ENCODE data around the gene GDAP1L1.

Gene GDAP1L1

GRCh38 chr20:44254073-44254472 is 7.0 kb downstream of the GDAP1L1 start:
- Histone ChIP-seq H3K9ac (ENCODE audit: low read length) (no peak overlapping the region), H4K8ac (ENCODE audit: low read depth, low read length) (no peak overlapping the region), H2BK12ac (ENCODE audit: low read length) (no peak overlapping the region), H4K91ac (ENCODE audit: low read depth, low read length) (no peak overlapping the region), H3K79me1 (ENCODE audit: low read length) (no peaks in the 10 kb centered on the region), H3K4me2 (ENCODE audit: low read length) (no peak overlapping the region), H3K23ac (ENCODE audit: low read length) (no peak overlapping the region), H2AK5ac (ENCODE audit: low read length) (no peak overlapping the region), H3K79me2 (ENCODE audit: control insufficient read depth, insufficient read depth, low read length, poor library complexity) (no peaks in the 10 kb centered on the region), H3K4ac (ENCODE audit: low read depth, low read length) (no peak overlapping the region), H3K36me3 (ENCODE audit: control insufficient read depth in 1 of 2, insufficient read depth in 2 of 2, low read length in 2 of 2) (no peaks in the 10 kb centered on the region), H2AFZ (ENCODE audit: insufficient read depth, low read length, poor library complexity) (no peak overlapping the region), H3K4me1 (ENCODE audit: control insufficient read depth in 1 of 2, insufficient read depth in 2 of 2, low read length in 2 of 2) (no peaks in the 10 kb centered on the region), H2BK120ac (ENCODE audit: insufficient read depth, low read length, poor library complexity) (no peak overlapping the region), H3K9me3 (ENCODE audit: insufficient read depth, low read depth, low read length) (no peaks in the 10 kb centered on the region), H2BK5ac (ENCODE audit: low read depth, low read length, poor library complexity) (no peak overlapping the region), H3K4me3 (ENCODE audit: low read depth, low read length) (peak overlapping the region; percentile 9), H4K12ac (ENCODE audit: low read depth, low read length) (no peak overlapping the region), H3K27ac (ENCODE audit: low read depth, low read length) (no peak overlapping the region), H3K27me3 (ENCODE audit: insufficient read depth, low read length) (no peaks in the 10 kb centered on the region), H3K14ac (ENCODE audit: low read length) (no peak overlapping the region), H3K18ac (ENCODE audit: low read length) (no peak overlapping the region)
- DNase-seq = no peak
- WGBS (ENCODE audit: extremely low coverage, insufficient coverage, insufficient read length) = no CpG with 5 or more reads among the region's 8 CpGs

- H3K9me3 ChIP-seq (ENCODE audit: insufficient read depth, low read depth, low read length) = no peaks in the 10 kb centered on the region
- H4K8ac ChIP-seq (ENCODE audit: low read depth, low read length) = no peak overlapping the region
- H3K36me3 ChIP-seq (ENCODE audit: control insufficient read depth in 1 of 2, insufficient read depth in 2 of 2, low read length in 2 of 2) = no peaks in the 10 kb centered on the region
- H3K27ac ChIP-seq (ENCODE audit: low read depth, low read length) = no peak overlapping the region
- no peak overlapping the region for H4K91ac ChIP-seq (ENCODE audit: low read depth, low read length)
- no peak overlapping the region for H2BK120ac ChIP-seq (ENCODE audit: insufficient read depth, low read length, poor library complexity)
- no peak overlapping the region for H3K4ac ChIP-seq (ENCODE audit: low read depth, low read length)
- H3K4me2 ChIP-seq (ENCODE audit: low read length) = no peak overlapping the region
- DNase-seq = no peak
- H3K9ac ChIP-seq (ENCODE audit: low read length) = no peak overlapping the region
- no peak overlapping the region for H2AFZ ChIP-seq (ENCODE audit: insufficient read depth, low read length, poor library complexity)
- no peak overlapping the region for H3K14ac ChIP-seq (ENCODE audit: low read length)
- no peaks in the 10 kb centered on the region for H3K79me2 ChIP-seq (ENCODE audit: control insufficient read depth, insufficient read depth, low read length, poor library complexity)
- H3K4me1 ChIP-seq (ENCODE audit: control insufficient read depth in 1 of 2, insufficient read depth in 2 of 2, low read length in 2 of 2) = no peaks in the 10 kb centered on the region
- H3K79me1 ChIP-seq (ENCODE audit: low read length) = no peaks in the 10 kb centered on the region
- no peak overlapping the region for H3K18ac ChIP-seq (ENCODE audit: low read length)
- H3K27me3 ChIP-seq (ENCODE audit: insufficient read depth, low read length) = no peaks in the 10 kb centered on the region
- H4K12ac ChIP-seq (ENCODE audit: low read depth, low read length) = no peak overlapping the region
- no peak overlapping the region for H2BK12ac ChIP-seq (ENCODE audit: low read length)
- H3K4me3 ChIP-seq (ENCODE audit: low read depth, low read length) = no peak overlapping the region
- H3K23ac ChIP-seq (ENCODE audit: low read length) = no peak overlapping the region
- no peak overlapping the region for H2BK5ac ChIP-seq (ENCODE audit: low read depth, low read length, poor library complexity)
- no peak overlapping the region for H2AK5ac ChIP-seq (ENCODE audit: low read length)
- WGBS (ENCODE audit: extremely low coverage, insufficient coverage, insufficient read length) = no CpG with 5 or more reads among the region's 1 CpG
These were observed 8.8 kb downstream of the GDAP1L1 start for GRCh38 chr20:44255942-44256341.

GRCh38 chr20:44256961-44257360 is 9.9 kb downstream of the GDAP1L1 start:
- H2BK120ac ChIP-seq (ENCODE audit: insufficient read depth, low read length, poor library complexity) = no peak overlapping the region
- no peak overlapping the region for H3K9ac ChIP-seq (ENCODE audit: low read length)
- no peaks in the 10 kb centered on the region for H3K79me2 ChIP-seq (ENCODE audit: control insufficient read depth, insufficient read depth, low read length, poor library complexity)
- H3K23ac ChIP-seq (ENCODE audit: low read length) = no peak overlapping the region
- no peak overlapping the region for H4K91ac ChIP-seq (ENCODE audit: low read depth, low read length)
- no peaks in the 10 kb centered on the region for H3K4me1 ChIP-seq (ENCODE audit: control insufficient read depth in 1 of 2, insufficient read depth in 2 of 2, low read length in 2 of 2)
- no peak for DNase-seq
- no peak overlapping the region for H2BK12ac ChIP-seq (ENCODE audit: low read length)
- no peak overlapping the region for H3K27ac ChIP-seq (ENCODE audit: low read depth, low read length)
- no peaks in the 10 kb centered on the region for H3K9me3 ChIP-seq (ENCODE audit: insufficient read depth, low read depth, low read length)
- no peak overlapping the region for H4K12ac ChIP-seq (ENCODE audit: low read depth, low read length)
- H2AK5ac ChIP-seq (ENCODE audit: low read length) = no peak overlapping the region
- no peak overlapping the region for H3K4ac ChIP-seq (ENCODE audit: low read depth, low read length)
- no peak overlapping the region for H3K14ac ChIP-seq (ENCODE audit: low read length)
- H3K18ac ChIP-seq (ENCODE audit: low read length) = no peak overlapping the region
- H3K79me1 ChIP-seq (ENCODE audit: low read length) = no peaks in the 10 kb centered on the region
- no peak overlapping the region for H4K8ac ChIP-seq (ENCODE audit: low read depth, low read length)
- no peak overlapping the region for H2BK5ac ChIP-seq (ENCODE audit: low read depth, low read length, poor library complexity)
- no peak overlapping the region for H3K4me2 ChIP-seq (ENCODE audit: low read length)
- WGBS (ENCODE audit: extremely low coverage, insufficient coverage, insufficient read length) = no CpG with 5 or more reads among the region's 21 CpGs
- H2AFZ ChIP-seq (ENCODE audit: insufficient read depth, low read length, poor library complexity) = no peak overlapping the region
- H3K4me3 ChIP-seq (ENCODE audit: low read depth, low read length) = no peak overlapping the region
- no peaks in the 10 kb centered on the region for H3K36me3 ChIP-seq (ENCODE audit: control insufficient read depth in 1 of 2, insufficient read depth in 2 of 2, low read length in 2 of 2)
- no peaks in the 10 kb centered on the region for H3K27me3 ChIP-seq (ENCODE audit: insufficient read depth, low read length)

GRCh38 chr20:44258226-44258890 is 11.2 kb downstream of the GDAP1L1 start:
- Histone ChIP-seq H3K9me3 (ENCODE audit: insufficient read depth, low read depth, low read length) (no peaks in the 10 kb centered on the region), H4K12ac (ENCODE audit: low read depth, low read length) (no peak overlapping the region), H3K27me3 (ENCODE audit: insufficient read depth, low read length) (no peaks in the 10 kb centered on the region), H3K4ac (ENCODE audit: low read depth, low read length) (no peak overlapping the region), H3K9ac (ENCODE audit: low read length) (no peak overlapping the region), H4K8ac (ENCODE audit: low read depth, low read length) (no peak overlapping the region), H2AFZ (ENCODE audit: insufficient read depth, low read length, poor library complexity) (no peak overlapping the region), H3K4me2 (ENCODE audit: low read length) (no peak overlapping the region), H3K79me1 (ENCODE audit: low read length) (no peaks in the 10 kb centered on the region), H4K91ac (ENCODE audit: low read depth, low read length) (no peak overlapping the region), H3K4me3 (ENCODE audit: low read depth, low read length) (no peak overlapping the region), H2BK120ac (ENCODE audit: insufficient read depth, low read length, poor library complexity) (no peak overlapping the region), H2BK5ac (ENCODE audit: low read depth, low read length, poor library complexity) (no peak overlapping the region), H2BK12ac (ENCODE audit: low read length) (no peak overlapping the region), H3K79me2 (ENCODE audit: control insufficient read depth, insufficient read depth, low read length, poor library complexity) (no peaks in the 10 kb centered on the region), H3K23ac (ENCODE audit: low read length) (no peak overlapping the region), H2AK5ac (ENCODE audit: low read length) (no peak overlapping the region), H3K36me3 (ENCODE audit: control insufficient read depth in 1 of 2, insufficient read depth in 2 of 2, low read length in 2 of 2) (no peaks in the 10 kb centered on the region), H3K18ac (ENCODE audit: low read length) (no peak overlapping the region), H3K27ac (ENCODE audit: low read depth, low read length) (no peak overlapping the region), H3K14ac (ENCODE audit: low read length) (no peak overlapping the region), H3K4me1 (ENCODE audit: control insufficient read depth in 1 of 2, insufficient read depth in 2 of 2, low read length in 2 of 2) (no peaks in the 10 kb centered on the region)
- WGBS (ENCODE audit: extremely low coverage, insufficient coverage, insufficient read length) = no CpG with 5 or more reads among the region's 28 CpGs
- DNase-seq = no peak
